Adrenal gland (tissue), 5 donors: ENCODE results near the gene KIF25.

ENCODE experiments used
- CTCF ChIP-seq, 6 experiments: fragments of 450-650 bp in 4 of 6; fragments of 200-600 bp in 2 of 6; sonication (generic) in 1 of 6; IDR thresholded peaks; 1 replicate in 5 of 6; 2 replicates in 1 of 6; pipeline versions ENCODE4 v1.5.1 to v1.8.0; 2016 to 2021; ENCODE audit warnings: antibody characterized with exemption in 6 of 6, mild to moderate bottlenecking in 2 of 6, moderate library complexity in 1 of 6
- POLR2A ChIP-seq, 2 donors: fragments of 450-650 bp; IDR thresholded peaks; one replicate each; pipeline ENCODE4 v1.6.1; 2017; ENCODE audit warnings: antibody characterized with exemption in 2 of 2, mild to moderate bottlenecking in 2 of 2, moderate library complexity in 1 of 2
- donor health status: DM: no; HTN: no; CAD: no.

GRCh38 chr6:167960579-167960978, 36.9 kb upstream of the KIF25 start:
- TF ChIP-seq CTCF (IDR thresholded peaks at IDR 0.05) (no peak), POLR2A (IDR thresholded peaks at IDR 0.05) (no peak)
